Measurements from ENCODE around the gene NUDCD2.

The NUDCD2 gene

GRCh38 chr5:163459819-163460561 is at the start of gene NUDCD2:
Gene NUDCD2, minus strand, starts transcription at chr5:163460102. Its CDS starts 52 bp downstream, at chr5:163460050.
- DNase-seq: peak; percentile 99

- peak; percentile 68 for DNase-seq
Measured at GRCh38 chr5:163509291-163509951, 49.5 kb upstream of the NUDCD2 start.

GRCh38 chr5:163508753-163509152 is 48.9 kb upstream of the NUDCD2 start:
- DNase-seq: no peak

GRCh38 chr5:163506726-163507125 is 46.8 kb upstream of the NUDCD2 start:
- no peak for DNase-seq

- no peak for DNase-seq
Measured at GRCh38 chr5:163506095-163506457, 46.2 kb upstream of the NUDCD2 start.

- DNase-seq: peak; percentile 98
Measured at GRCh38 chr5:163505368-163506094, 45.6 kb upstream of the NUDCD2 start, which contains the start of gene MAT2B. Gene MAT2B, plus strand, starts transcription at chr5:163505619. Its CDS starts 68 bp downstream, at chr5:163505687.

- no peak for DNase-seq
Measured at GRCh38 chr5:163505049-163505367, 45.1 kb upstream of the NUDCD2 start.

GRCh38 chr5:163504079-163504931 is 44.4 kb upstream of the NUDCD2 start:
- peak; percentile 70 for DNase-seq

- DNase-seq: peak; percentile 88
Measured at GRCh38 chr5:163503106-163504078, 43.5 kb upstream of the NUDCD2 start.

GRCh38 chr5:163502521-163502920 is 42.6 kb upstream of the NUDCD2 start:
- DNase-seq: no peak

GRCh38 chr5:163498886-163499285 is 39.0 kb upstream of the NUDCD2 start:
- no peak for DNase-seq

GRCh38 chr5:163497315-163497714 is 37.4 kb upstream of the NUDCD2 start:
- DNase-seq: no peak

GRCh38 chr5:163496286-163496685 is 36.4 kb upstream of the NUDCD2 start:
- no peak for DNase-seq

GRCh38 chr5:163489745-163490075 is 29.8 kb upstream of the NUDCD2 start:
- no peak for DNase-seq

GRCh38 chr5:163489055-163489744 is 29.3 kb upstream of the NUDCD2 start:
- peak; percentile 73 for DNase-seq

GRCh38 chr5:163478982-163479271 is 19.0 kb upstream of the NUDCD2 start:
- DNase-seq: no peak

GRCh38 chr5:163478126-163478981 is 18.5 kb upstream of the NUDCD2 start:
- DNase-seq: no peak

GRCh38 chr5:163475411-163475810 is 15.5 kb upstream of the NUDCD2 start:
- no peak for DNase-seq

- DNase-seq: no peak
Measured at GRCh38 chr5:163473635-163474243, 13.8 kb upstream of the NUDCD2 start.

- no peak for DNase-seq
Measured at GRCh38 chr5:163467682-163468081, 7.8 kb upstream of the NUDCD2 start.

Data from islet precursor cell (in vitro differentiated cells).